GM21360 (cell line): Measurements from ENCODE around the gene SORCS1.

ENCODE experiments used
- ATAC-seq: cut with Tn5 transposase; IDR thresholded peaks from one replicate; pipeline ENCODE4 v1.9.1; 2021; ENCODE audit warnings: mild to moderate bottlenecking, moderate library complexity; ENCODE audit not compliant: unreplicated experiment

The SORCS1 gene

GRCh38 chr10:106765928-106766327 is 398.6 kb downstream of the SORCS1 start:
- ATAC-seq: no peak

GRCh38 chr10:106765241-106765754 is 399.2 kb downstream of the SORCS1 start:
- no peak for ATAC-seq

GRCh38 chr10:106764360-106764759 is 400.1 kb downstream of the SORCS1 start:
- ATAC-seq: no peak

GRCh38 chr10:106761906-106762305 is 402.6 kb downstream of the SORCS1 start:
- no peak for ATAC-seq

GRCh38 chr10:106757521-106757920 is 407.0 kb downstream of the SORCS1 start:
- no peak for ATAC-seq

- ATAC-seq: no peak
Measured at GRCh38 chr10:106751091-106751490, 413.4 kb downstream of the SORCS1 start.

GRCh38 chr10:106746868-106747267 is 417.6 kb downstream of the SORCS1 start:
- no peak for ATAC-seq

GRCh38 chr10:106741006-106741530 is 423.4 kb downstream of the SORCS1 start:
- no peak for ATAC-seq

GRCh38 chr10:106740071-106740470 is 424.4 kb downstream of the SORCS1 start:
- no peak for ATAC-seq

GRCh38 chr10:106734220-106734619 is 430.3 kb downstream of the SORCS1 start:
- no peak for ATAC-seq

GRCh38 chr10:106728232-106728631 is 436.3 kb downstream of the SORCS1 start:
- ATAC-seq: no peak

GRCh38 chr10:106727170-106727569 is 437.3 kb downstream of the SORCS1 start:
- ATAC-seq: no peak

GRCh38 chr10:106722524-106722923 is 442.0 kb downstream of the SORCS1 start:
- no peak for ATAC-seq

- ATAC-seq: no peak
Measured at GRCh38 chr10:106720683-106721082, 443.8 kb downstream of the SORCS1 start.

GRCh38 chr10:106716381-106716780 is 448.1 kb downstream of the SORCS1 start:
- no peak for ATAC-seq

GRCh38 chr10:106714734-106715555 is 449.6 kb downstream of the SORCS1 start:
- no peak for ATAC-seq

GRCh38 chr10:106713846-106714245 is 450.7 kb downstream of the SORCS1 start:
- ATAC-seq: no peak

GRCh38 chr10:106712988-106713387 is 451.5 kb downstream of the SORCS1 start:
- ATAC-seq: no peak

- peak; percentile 90 for ATAC-seq
Measured at GRCh38 chr10:106711313-106711906, 453.1 kb downstream of the SORCS1 start.

GRCh38 chr10:106708506-106708905 is 456.0 kb downstream of the SORCS1 start:
- no peak for ATAC-seq

- ATAC-seq: no peak
Measured at GRCh38 chr10:106707657-106708056, 456.8 kb downstream of the SORCS1 start.

GRCh38 chr10:106706127-106706526 is 458.4 kb downstream of the SORCS1 start:
- ATAC-seq: no peak
